HG03521 (cell line): ENCODE results near the gene SH3BGRL3.
A peak's percentile ranks its signal among the peaks of the same experiment; 100 is the strongest.
"Not testable (repeated sequence)": the region's sequence is repeated elsewhere in the genome, so short reads cannot be mapped to it uniquely, and the experiment has no call there.

ENCODE experiments used
- ATAC-seq: cut with Tn5 transposase; IDR thresholded peaks from one replicate; pipeline ENCODE4 v1.9.1; 2021; ENCODE audit warnings: mild to moderate bottlenecking, moderate library complexity; ENCODE audit not compliant: unreplicated experiment

SH3BGRL3 gene

DNA sequence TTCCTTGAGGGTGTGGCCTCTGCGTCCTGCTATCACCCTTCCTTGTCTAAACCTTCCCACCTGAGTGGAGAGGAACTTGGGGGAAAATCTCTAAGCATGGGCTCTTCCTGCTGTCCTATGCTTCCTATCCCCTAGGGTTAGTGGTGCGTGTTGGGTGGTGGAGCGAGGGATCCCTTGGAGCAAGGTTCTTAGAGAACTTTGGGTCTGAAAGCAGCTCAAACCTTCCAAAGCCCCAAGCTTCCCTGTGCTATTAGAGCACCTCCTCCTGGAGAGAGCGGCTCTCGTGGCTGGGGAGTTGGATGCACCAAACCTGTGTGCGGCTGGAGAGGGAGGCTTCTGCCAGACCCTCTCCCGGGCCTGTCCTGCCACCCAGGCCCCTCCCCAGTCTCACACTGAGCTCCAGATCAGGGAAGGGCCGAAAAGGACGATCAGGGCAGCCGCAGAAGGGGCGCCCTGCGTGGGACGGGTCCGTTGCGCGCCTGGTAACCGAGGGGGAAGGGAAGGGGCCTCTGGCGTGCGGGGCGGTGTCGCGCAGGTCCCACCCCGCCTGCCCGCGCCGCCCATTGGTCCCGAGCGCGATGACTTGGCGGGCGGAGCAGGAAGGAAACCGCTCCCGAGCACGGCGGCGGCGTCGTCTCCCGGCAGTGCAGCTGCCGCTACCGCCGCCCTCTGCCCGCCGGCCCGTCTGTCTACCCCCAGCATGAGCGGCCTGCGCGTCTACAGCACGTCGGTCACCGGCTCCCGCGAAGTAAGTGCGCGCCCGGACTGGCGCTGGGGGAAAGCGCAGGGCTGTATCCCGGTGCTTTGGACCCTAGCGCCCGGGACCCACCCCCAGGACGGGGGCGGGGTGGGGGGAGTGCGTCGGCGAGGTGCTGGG is at the start of gene SH3BGRL3:
Gene SH3BGRL3, plus strand, starts transcription at position 631 of the 877 bp plus-strand sequence. Its CDS starts 70 bp downstream, at position 701.
- peak; percentile 60 for ATAC-seq

DNA sequence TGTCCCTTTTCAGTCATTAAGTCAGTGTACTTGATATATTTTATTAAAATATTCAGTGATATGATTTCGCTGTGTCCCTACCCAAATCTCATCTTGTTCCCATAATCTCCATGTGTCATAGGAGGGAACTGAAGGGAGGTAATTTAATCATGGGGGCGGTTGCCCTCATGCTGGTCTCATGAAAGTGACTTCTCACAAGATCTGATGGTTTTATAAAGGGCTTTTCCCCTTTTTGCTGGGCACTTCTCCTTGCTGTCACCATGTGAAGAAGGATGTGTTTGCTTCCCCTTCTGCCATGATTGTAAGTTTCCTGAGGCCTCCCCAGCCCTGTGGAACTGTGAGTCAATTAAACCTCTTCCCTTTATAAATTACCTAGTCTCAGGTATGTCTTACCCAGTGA is 49.2 kb upstream of the SH3BGRL3 start:
- ATAC-seq: not testable (repeated sequence)

DNA sequence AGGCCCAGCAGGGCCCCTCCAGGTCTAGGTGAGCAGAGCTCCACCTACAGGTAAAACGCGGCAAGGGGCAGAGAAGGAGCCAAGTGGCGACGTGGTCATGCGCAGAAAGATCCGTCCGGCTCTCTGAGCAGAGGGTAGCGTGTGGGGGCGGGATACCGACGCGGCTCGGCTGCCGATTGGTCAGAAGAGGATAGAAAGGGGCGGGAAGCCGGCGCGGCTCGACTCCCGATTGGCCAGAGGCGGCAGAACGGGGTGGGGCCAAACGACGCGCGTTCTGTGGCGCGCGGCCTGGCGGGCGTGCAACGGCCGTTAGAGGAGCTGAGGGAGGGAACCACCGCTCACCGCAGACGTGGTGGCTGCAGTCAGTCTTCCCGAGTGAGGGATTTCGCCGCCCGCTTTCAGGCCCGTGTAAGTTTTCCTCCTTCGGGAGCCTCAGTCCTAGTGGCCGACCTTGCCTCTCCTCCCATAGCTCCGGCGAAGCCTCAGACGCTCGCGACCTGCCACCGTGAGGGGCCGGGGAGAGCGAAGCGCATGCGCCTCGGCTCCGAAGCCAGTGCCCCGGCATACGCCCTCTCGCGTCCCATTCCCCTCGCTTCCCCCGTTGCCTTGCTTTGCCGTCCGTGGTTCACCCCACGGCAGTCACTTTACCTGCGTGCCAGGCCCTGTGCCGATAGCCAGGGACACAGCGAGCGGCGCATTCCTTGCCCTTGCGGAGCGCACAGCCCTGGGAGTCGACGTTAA is 45.8 kb upstream of the SH3BGRL3 start, which contains the start of gene CEP85:
Gene CEP85, plus strand, starts transcription at position 298 of the 741 bp plus-strand sequence. CDS start 5,584 bp downstream, outside the sequence.
- ATAC-seq: peak; percentile 91

DNA sequence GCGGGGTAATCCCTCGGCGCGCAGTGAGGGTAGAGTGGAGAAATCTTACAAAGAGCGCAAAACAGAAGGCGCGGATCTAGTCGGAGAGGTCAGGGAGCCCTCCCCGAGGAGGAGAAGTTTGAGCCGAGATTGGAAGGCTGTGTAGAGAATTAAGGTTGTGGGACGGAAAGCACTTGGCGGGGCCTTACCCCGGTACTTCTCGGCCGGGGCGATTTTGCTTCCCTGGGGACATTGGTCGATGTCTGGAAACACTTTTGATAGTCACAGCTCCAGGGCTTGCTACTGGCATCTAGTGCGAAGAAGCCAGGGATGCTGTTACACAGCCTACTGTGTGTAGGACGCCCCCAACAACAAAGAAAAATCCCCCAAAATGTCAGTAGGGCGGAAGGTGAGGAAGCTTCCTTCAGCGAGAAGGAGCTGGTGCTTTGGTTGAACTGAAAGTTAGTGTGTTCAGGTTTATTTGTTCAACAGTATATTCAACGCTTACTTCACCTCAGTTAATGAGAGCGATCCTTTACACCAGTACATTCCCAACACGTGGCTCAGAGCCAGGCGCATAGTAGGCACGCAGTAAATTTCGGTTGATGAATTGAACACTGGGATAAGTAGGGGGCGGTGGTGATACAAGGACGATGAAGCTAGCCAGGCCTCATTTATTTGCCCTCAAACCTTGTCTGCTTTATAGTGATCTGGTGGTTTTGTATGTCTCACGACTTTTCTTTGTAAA is 45.1 kb upstream of the SH3BGRL3 start:
- no peak for ATAC-seq

DNA sequence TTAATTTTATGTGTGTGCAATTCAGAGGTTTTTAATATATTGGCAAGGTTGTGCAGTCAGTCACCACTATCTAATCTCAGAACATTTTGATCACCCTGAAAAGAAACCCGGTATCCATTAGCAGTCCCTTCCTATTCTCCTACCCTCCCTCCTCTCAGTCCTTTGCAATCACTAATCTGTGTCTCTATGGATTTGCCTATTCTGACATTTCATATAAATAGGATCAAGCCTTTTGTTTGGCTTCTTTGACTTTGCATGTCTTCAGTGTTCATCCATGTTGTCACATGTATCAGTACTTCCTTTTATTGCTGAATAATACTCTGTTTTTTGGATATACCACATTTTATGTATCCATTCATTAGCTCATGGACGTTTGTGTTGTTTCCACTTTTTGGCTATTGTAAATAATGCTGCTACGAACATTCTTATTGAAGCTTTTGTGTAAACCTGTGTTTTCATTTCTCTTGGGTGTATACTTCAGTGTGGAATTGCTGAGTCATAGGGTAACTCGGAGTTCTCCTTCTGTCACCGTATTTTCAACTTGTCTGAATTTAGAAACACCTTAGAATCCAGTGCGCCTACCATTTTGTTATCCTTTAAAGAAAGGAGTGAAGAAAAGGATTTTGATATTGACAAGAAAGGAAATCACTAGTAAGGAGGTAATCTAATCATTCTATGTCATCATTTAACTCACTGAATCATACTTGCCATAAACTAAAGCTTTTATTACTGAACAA is 42.5 kb upstream of the SH3BGRL3 start:
- ATAC-seq: no peak

DNA sequence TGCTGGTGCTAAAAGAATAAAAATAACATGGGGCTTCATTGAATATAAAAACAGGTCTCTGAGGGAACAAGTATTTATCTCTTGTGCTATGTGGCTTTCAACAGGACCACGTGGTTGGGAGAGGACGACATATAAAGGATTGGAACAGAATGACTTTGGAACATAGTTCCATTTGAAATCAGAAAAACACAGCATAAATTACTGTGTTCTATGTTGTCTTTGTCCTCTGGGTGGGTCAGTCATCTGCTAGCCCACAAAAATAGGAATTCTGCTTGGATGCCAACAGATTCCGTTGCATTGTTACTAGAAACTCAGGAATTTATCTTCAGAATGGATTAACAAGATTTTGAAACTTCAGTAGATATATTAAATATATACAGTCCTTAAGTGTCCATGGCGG is 40.0 kb upstream of the SH3BGRL3 start:
- no peak for ATAC-seq

DNA sequence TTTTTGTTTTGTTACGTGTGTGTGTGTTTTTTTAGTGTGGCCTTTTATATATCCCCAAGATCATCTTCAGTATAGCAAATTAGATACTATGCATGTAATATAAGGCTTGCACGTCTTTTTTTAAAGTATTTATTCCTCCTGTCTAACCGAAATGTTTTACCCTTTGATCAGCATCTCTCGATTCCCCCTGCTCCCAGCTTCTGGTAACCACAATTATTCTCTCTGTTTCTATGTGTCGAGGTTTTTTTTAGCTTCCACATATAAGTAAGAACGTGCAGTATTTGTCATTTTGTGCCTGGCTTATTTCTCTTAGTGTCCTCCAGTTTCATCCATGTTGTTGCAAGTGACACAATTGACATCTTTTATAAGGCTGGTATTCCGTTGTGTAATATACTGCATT is 27.2 kb upstream of the SH3BGRL3 start:
- ATAC-seq: no peak

DNA sequence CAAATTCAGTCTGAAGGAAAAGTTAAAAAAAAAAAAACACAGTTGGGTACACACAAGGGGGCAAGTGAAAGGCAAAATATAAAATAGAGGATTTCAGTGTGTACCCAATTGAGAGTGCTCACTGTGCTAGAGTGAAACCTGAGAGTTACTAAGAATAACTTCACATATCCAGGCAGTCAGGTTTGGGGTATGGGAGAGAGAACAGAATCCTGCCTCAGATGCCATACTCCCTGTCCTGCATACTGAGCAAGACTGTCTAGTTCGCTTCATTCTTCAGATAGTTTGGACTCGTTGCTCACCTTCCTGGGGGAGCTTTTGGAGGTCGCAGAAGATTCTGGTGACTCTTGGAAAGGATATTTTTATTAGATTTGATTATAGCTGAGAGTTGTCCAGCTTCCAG is 25.5 kb upstream of the SH3BGRL3 start:
- no peak for ATAC-seq

DNA sequence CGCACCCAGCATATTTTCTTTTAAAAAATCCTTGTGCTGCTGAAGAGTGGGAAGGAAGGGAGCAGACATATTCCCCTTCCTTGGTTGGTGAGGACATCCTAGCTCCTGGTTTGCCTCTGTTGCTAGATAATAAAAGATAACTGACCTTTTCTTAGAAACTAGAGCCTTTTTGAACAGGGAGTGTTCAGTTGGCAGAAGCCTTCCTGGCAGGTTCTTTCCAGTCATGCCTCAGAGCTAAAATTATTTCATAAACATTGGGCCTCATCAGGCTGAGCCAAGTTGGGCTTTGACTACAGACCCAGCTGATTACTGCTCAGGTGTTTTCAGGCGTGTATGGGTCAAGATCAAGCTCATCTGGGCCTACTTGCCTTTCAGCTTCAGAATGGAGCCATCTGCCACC is 22.7 kb upstream of the SH3BGRL3 start:
- no peak for ATAC-seq

DNA sequence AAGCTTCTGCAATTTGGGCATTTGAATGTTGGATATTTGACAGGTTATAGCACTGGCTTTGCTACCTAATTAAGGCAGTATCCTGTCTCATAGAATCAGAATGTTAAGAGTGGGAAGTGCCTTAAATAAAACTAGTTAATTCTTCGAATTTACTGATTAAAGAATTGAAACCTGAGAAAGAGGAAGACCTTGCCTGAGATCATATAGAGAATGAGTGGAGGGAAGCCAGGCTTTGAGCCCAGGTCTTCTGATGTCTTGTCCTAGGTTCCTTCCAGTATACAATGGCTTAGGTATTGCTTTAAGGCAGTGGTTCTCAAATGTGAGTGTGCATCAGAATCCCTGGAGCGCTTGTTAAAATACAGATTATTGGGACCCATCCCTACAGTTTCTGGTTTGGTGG is 20.9 kb upstream of the SH3BGRL3 start:
- no peak for ATAC-seq

DNA sequence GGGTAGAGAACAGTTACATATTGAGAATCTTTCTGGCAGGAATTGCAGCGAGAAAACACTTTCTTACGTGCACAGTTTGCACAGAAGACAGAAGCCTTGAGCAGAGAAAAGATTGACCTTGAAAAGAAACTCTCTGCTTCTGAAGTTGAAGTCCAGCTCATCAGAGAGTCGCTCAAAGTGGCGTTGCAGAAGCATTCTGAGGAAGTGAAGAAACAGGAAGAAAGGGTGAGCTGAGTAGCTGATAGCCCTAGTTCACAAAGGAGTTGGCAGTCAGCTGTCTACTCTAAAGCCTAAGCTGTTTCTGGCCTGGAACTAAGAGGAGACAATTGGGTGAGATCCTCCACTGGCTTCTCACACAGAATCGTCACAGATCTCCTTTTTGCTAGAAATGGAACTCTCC is 20.3 kb upstream of the SH3BGRL3 start:
- no peak for ATAC-seq

DNA sequence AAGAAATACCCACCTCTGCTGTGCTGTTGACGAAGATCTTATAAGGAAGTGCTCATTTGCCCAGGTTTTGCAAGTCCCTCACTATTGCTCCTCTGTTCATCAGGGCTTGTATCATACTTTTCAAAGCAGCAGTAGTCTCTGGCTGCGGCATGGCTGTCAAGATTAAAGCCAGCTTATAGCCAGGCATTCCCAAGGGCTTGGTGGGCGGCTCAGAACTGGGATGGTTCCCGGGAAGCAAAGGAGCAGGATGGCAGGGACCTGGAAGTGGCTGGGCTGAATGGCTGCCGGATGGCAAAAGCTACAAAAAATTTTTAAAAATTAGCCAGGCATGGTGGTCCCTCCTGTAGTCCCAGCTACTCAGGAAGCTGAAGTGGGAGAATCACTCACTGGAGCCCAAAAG is 16.7 kb upstream of the SH3BGRL3 start:
- no peak for ATAC-seq

DNA sequence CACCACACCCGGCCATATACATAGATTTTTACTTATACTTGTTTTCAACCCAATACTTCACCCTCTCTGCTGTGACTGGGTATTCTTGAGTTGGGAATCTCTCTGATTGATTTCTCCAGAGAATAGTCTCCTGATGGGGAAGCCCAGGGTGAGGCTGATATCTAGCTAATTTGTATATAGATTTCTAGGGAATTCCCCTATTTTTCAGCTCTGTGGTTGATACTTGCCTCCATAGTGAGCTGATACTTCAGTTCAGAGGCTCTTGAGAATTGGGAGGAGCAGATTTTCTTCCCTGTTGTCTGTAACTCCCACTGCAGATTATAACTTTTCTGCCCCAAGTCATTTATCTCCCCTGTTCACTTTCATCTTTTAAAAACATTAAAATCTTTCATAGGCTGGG is 14.5 kb upstream of the SH3BGRL3 start:
- ATAC-seq: no peak

DNA sequence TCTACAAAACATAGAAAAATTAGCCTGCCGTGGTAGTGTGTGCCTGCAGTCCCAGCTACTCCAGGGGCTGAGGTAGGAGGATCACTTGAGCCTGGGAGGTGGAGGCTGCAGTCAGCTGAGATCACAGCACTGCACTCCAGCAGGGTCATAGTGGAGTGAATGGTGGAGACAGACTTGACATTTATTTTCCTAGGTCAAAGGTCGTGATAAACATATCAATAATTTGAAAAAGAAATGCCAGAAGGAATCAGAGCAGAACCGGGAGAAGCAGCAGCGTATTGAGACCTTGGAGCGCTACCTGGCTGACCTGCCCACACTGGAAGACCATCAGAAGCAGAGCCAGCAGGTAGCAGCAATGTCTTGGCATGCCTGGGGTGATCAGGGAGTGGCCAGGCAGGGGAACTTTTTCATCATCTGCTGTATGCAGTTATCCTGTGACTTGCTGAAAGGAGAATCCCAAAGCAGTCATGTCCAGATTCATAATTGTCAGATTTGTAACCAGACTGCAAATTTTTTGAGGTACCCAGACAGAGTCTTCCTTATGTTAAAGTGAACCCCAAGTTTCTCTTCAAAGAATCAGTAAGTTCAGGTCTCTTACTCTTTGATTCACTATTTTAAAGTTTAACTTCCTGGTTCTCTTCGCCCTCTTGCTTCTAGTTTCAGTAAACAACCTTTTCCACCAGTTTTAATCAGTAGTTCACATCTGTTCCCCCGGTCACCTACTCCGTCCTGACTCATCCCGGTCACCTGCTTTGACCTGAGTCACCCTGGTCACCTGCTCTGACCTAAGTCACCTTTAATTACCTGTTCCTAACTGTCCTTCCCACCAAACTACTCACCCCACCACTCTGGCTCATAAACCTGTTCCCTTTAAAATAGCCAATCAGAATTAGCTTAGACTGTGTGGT is 11.3 kb upstream of the SH3BGRL3 start:
- ATAC-seq: no peak

DNA sequence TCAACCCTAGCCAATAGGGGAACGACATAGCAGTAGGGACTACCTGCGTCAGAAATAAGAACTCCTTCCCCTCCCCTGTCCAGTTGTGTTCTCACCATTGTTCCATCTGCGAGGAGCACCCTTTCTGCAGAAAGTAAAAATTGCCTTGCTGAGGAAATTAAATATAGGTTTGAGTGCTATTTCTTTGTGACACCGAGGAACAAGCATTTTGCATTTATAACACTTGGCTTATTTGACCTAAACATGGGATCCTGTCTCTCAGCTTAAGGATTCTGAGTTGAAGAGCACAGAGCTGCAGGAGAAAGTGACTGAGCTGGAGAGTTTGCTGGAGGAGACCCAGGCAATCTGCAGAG is 10.7 kb upstream of the SH3BGRL3 start:
- no peak for ATAC-seq

DNA sequence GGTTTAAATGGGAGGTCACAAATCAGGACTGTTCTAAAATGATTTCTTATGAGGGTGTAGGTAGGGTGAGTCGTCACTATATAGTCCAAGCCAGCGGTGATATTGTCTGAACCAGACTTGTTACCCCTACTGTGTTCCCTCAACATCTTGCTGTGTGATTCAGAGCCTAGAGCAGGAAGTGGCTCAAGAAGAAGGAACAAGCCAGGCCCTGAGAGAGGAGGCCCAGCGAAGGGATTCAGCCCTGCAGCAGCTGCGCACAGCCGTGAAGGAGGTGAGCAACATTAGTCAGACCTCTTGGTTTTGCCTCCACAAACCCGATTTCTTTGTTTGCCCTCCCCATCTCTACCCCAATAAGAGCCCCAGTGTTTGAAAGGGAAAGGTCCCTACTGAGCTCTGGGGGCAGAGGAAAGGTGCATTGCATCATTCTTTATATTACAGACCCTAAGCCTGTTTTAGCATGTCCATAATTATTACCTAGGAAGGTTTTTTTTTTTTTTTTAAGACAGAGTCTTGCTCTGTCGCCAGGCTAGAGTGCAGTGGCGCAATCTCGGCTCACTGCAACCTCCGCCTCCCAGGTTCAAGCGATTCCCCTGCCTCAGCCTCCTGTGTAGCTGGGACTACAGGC is 5.0 kb upstream of the SH3BGRL3 start:
- no peak for ATAC-seq

DNA sequence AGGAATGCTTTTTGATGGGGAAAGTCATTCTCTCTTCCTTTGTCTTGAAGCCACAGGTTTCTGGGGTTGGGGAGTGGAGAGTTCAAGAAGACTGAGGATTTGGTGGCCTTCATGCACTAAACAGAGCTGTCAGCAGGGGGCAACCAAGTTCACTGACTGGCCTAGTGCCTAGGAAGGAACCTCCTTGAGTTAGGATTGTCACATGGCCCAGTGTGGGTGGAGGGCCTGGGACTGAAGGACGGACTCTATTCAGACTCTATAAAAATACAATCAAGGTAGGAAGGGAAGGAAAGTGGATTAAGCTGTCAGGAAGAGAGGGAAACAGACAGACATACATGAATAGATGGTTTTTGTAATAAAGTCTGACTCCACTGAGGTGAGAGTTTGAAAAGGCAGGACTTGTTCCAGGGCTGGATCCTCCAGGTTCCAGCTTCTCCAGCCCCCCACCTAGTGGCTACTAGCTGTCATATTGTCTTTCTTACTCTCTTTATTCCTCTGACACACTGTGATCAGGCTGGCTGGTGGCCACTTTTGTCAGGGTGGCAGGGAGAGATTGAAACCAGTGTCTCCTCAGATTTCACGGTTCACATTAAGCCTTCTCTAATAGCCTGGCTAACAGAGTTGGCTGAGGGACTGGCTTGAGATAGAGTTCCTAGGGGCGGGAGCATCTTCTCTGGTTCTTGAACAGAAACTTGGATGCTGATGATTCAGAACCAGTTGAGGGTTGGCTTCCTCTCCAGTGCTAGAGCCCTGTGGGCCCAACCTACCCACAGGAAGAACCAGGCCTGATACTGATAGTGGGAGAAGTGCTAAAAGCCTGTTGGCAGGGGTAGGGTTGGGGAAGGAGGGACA is 4.1 kb upstream of the SH3BGRL3 start:
- ATAC-seq: no peak

DNA sequence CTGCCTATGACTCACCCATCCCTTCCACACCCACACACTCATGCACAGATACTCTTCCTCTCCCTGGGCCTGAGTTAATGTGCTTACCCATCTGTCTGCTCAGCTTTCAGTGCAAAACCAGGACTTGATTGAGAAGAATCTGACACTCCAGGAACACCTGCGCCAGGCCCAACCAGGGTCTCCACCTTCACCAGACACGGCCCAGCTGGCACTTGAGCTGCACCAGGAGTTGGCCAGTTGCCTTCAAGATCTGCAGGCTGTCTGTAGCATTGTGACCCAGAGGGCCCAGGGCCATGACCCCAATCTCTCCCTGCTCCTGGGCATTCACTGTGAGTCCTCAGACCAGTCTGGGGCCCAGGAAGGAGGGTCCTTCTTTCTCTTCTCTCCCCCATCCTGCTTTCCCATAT is 3.5 kb upstream of the SH3BGRL3 start:
- no peak for ATAC-seq
